Activated CD4-positive, alpha-beta T cell treated with anti-CD3 and anti-CD28 coated beads for 4 hours (primary cell): ENCODE data around the gene SLC7A14.

ENCODE experiments used
- DNase-seq, 2 donors: peaks; one replicate each; pipeline ENCODE4 v3.0.0-alpha.2; 2020

The SLC7A14 gene

DNA sequence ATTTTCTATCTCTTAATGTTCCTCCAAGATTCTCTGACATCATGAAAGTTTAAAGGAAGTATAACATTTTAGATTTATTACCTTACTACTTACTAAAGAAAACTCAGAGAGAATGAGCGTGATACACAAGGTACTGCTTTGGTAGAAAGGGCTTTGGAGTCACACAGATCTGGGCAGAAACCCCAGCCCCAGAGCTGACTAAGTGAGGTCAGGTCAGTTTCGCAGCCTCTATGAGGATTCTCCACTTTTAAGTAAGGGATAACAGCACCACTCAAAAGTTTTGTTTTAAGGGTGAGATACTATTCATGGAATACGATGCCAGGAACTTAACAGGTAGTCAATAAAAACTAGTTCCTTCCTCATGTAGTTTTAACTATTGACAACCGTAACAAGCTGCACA is 91.1 kb downstream of the SLC7A14 start:
- DNase-seq, result no peak

DNA sequence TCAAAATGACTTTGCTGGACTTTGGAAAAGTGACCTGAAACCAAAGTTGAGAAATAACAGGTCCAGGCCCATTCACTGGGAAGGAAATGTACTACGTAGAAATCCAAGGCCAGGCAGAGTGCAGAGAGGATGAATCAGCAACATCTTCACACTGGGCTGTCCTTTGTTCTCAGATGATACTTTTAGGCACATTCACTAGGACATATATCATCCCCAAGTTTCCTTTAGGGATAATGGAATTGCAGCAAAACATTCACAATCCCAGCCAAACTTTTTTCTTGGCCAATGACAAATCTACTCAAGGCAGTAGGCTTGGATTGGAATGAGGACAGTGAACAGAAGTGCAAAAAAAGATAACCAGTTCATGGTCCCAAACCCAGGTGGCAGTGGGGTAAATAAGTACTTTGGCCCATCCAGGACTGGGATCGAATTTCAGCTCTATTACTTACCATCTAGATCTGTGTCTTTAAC is 92.1 kb downstream of the SLC7A14 start:
- DNase-seq, result no peak

DNA sequence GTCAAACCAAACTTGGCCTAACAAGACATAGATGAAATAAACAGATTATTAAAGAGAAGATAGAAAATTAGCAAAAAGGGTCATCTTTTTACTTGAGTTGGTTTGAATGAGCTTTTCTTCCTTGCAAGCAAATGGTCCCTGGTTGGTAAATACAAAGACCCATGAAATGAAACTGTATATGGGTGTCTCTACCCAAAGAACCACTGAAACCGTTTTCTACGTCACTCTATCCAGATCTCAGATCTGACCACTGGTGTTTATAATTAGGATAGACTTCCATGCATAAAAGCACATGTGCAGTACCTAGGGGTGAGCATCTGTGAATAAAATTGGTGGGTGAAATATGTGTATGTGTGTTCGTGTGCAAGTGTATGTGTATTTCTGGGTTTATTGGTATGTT is 94.0 kb downstream of the SLC7A14 start:
- DNase-seq, result no peak

- DNase-seq, result no peak
Measured at GRCh38 chr3:170490828-170491560, 94.9 kb downstream of the SLC7A14 start.

DNA sequence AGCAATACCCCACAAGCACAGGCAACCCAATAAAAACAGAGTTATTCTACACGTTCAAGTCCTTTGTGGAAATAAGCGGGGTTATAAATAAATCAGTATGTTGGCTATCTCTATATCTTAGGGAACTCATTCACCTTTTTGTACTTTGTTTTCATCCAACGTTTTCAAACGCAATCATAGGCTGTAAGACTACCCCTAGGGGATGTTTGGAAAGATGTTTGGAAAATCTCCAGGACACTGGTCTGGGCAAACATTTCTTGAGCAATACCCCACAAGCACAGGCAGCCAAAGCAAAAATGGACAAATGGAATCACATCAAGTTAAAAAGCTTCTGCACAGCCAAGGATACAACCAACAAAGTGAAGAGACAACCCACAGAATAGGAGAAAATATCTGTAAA is 97.1 kb downstream of the SLC7A14 start:
- no peak for DNase-seq

- DNase-seq, result no peak
Measured at GRCh38 chr3:170487031-170487430, 98.8 kb downstream of the SLC7A14 start.

- no peak for DNase-seq
Measured at GRCh38 chr3:170486398-170486797, 99.5 kb downstream of the SLC7A14 start.

DNA sequence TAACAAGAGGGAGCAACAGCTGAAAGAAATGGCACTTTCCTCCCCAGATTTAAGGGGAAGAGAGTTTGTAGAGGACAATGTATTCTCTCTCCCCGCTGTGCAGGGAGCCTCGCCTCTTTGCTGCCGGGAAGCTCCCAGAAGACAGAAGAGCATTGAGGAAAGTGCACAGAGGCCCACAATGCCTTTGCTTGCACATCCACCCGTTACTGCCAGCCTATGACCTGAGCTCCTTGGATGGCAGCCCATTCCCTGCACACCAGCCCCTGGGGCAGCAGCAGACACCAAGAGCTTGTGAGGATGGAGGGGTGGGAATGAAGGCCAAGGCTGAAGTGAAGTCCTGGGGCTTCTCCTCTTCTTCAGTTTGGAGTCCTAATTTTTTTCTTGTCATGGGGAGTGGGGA is 100.2 kb downstream of the SLC7A14 start:
- no peak for DNase-seq

GRCh38 chr3:170485294-170485693 is 100.6 kb downstream of the SLC7A14 start:
- no peak for DNase-seq

- no peak for DNase-seq
Measured at GRCh38 chr3:170484869-170485268, 101.0 kb downstream of the SLC7A14 start.

- no peak for DNase-seq
Measured at GRCh38 chr3:170483485-170484262, 102.2 kb downstream of the SLC7A14 start.

- no peak for DNase-seq
Measured at GRCh38 chr3:170482199-170482598, 103.7 kb downstream of the SLC7A14 start.

GRCh38 chr3:170480111-170480510 is 105.8 kb downstream of the SLC7A14 start:
- DNase-seq, result no peak

DNA sequence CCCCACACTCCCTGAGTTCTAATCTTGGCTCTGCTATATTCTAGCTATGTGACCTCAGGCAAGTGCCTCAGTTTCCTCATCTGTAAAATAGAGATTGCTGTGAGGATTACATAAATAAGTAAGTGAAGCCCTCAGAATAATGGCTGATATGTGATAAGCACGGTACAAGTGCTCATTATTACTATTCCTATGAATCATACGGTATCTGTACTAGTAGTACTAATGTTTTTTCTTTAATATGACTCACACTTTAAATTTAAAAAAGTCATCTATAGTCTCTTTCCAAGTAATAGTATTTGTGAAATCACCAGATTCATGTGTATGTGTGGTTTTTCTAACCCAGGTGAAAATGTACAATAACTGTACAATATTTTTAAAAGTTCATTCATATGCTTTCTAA is 108.5 kb downstream of the SLC7A14 start:
- no peak for DNase-seq

- DNase-seq, result no peak
Measured at GRCh38 chr3:170476291-170476690, 109.6 kb downstream of the SLC7A14 start.

DNA sequence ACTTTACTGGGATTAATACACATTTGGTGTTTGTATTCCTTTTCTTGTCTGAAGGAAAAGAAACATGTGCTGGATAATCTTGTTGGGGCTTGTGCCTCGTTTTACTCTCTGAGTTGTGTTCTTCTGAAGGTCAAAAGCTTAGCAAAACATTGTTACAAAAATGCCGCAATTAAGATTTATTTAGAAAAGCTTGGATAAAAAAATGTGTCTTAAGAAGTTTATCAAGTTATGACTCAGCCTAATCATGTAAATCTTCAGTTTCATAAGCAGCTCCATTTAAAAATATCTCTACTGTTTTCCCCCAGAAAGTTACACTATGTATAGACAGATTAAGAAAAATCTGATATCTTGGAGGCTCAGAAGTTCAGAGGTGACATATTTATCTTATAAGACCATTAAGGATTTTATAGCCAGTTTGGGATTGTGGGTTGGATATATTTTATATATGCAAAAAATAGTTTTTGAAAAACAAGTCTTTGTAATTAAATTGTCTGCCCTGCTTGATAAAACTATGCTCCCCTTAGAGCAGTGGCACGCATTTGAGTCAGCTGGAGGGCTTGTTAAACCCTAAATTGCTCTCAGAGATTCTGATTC is 110.7 kb downstream of the SLC7A14 start:
- no peak for DNase-seq

DNA sequence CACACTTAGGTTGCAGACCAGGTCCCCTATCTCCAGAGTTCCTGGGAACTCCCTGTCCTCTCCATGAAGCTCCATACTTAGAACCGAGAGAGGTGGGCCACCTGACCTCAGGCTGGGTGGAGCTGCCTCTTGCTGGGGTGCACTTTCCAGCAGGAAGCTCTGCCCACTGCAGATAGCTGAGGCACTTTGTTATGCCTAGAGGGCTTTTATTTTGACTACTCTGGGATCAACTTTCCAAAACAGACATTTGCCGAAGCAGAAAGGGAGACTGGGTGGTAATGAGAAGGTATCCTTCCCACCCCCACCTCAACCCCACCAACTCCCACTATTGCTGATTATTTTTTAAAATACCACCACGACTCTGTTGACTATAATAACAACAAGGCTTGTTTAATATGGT is 112.5 kb downstream of the SLC7A14 start:
- no peak for DNase-seq

GRCh38 chr3:170471149-170471548 is 114.7 kb downstream of the SLC7A14 start:
- no peak for DNase-seq

- DNase-seq, result no peak
Measured at GRCh38 chr3:170470063-170471016, 115.5 kb downstream of the SLC7A14 start.

DNA sequence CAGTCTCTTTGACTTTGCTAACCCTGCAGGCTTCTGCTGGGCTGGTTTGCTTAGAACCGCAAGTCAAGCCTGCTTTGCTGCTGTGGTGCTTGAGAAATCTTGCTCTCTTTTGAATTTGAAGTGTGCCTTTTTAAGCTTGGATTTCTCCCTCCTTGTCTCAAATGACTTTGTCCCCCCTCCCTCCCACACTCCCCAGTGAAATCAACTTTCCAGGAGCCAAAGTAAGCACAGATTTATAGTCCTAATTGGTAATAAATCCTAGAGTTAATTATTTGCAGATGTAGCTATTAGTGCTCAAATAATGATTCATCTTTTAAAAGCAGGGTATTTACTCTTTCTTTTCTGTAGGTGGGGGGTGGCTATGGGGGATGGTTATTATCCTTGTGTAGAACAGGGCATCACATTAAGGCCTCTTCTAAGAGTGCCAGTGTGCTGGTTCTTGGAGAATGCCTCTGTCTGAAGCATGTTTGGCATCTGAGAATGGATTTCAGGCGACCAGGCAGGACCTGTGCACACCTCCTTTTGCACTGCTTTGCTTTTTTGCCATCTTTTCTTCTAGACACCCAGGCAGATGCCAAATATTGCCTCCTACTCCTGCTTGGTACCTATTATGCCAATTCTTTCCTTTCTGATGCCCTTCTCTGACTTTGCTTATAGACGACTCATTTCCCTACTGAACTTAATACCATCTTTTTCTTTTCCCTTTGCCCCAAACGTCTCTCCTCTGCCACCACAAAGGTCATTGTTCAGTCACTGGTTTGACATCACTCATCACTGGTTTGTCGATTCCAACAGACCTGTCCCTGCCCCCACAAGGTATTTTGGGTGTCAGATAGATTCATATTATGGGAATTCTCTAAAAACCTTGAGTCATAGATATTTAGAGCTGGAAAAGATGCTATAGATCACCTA is 116.5 kb downstream of the SLC7A14 start:
- DNase-seq, result no peak

- no peak for DNase-seq
Measured at GRCh38 chr3:170467571-170468147, 118.2 kb downstream of the SLC7A14 start.
